HCT116 (cell line): ENCODE results near the gene MAGEF1. TPM values are rescaled to one million over a fixed set of nuclear protein-coding genes. Genes with fewer than 3 reads are reported as not detected.

Experiments
- ATAC-seq: fragments of 200-7000 bp; cut with Tn5 transposase; 2 replicates; pipeline ENCODE4 v1.9.1; 2020; ENCODE audit warnings: mild to moderate bottlenecking, moderate library complexity
- BruUV-seq: library from RNA; stranded (reverse); fragments of 400-500 nt; replicated peaks from 2 replicates; lab custom pipeline; 2021; lab: Mats Ljungman, UMichigan
- CTCF ChIA-PET: fragments of 300-600 bp; sonication (Branson Sonifier 250); formaldehyde crosslinking; loops from one replicate; lab custom pipeline; 2021; ENCODE audit warnings: antibody characterized with exemption; lab: Charles Lee
- POLR2A ChIA-PET: fragments of 300-600, 350-600 bp; sonication (Branson Sonifier 250); formaldehyde crosslinking; loops from one replicate; lab custom pipeline; 2021; ENCODE audit warnings: antibody characterized with exemption; lab: Charles Lee
- RAD21 ChIA-PET, 2 experiments: fragments of 300-600 bp; sonication (Branson Sonifier 250); formaldehyde crosslinking; loops; one replicate each; lab custom pipeline; 2023; ENCODE audit warnings: low total read pairs in 2 of 2; ENCODE audit not compliant: uncharacterized antibody in 2 of 2, unreplicated experiment in 2 of 2, low non-redundant PET in 1 of 2; lab: Charles Lee
- DNase-seq: peaks from one replicate; pipeline ENCODE4 v3.0.0-alpha.2; 2010; ENCODE audit warnings: low read depth, low spot score
- H2AFZ ChIP-seq: fragments of 200-600 bp; shearing (Covaris generic), sonication (generic); 2 replicates; pipeline ENCODE4 v1.6.1; 2017; ENCODE audit warnings: low read depth, mixed run types, mixed read lengths, antibody characterized with exemption, low read length; ENCODE audit not compliant: poor library complexity, severe bottlenecking
- H3K27ac ChIP-seq: 2 replicates; pipeline ENCODE4 v1.5.1; 2012; ENCODE audit warnings: low read depth, low read length
- H3K27me3 ChIP-seq: fragments of 200-600 bp; sonication (generic); 2 replicates; pipeline ENCODE4 v1.6.1; 2016; ENCODE audit warnings: mixed run types, low read length, mixed read lengths; ENCODE audit not compliant: insufficient read depth
- H3K36me3 ChIP-seq, 2 experiments: fragments of 200-500 bp in 1 of 2; fragments of 200-600 bp in 1 of 2; sonication (Bioruptor generic) in 1 of 2; sonication (generic) in 1 of 2; 2 replicates each; pipeline versions ENCODE4 v1.5.1 to v1.6.1; 2014 to 2016; ENCODE audit warnings: low read length in 2 of 2, inconsistent platforms in 1 of 2, mixed read lengths in 1 of 2, mixed run types in 1 of 2; ENCODE audit not compliant: insufficient read depth in 2 of 2, control insufficient read depth in 1 of 2
- H3K4me1 ChIP-seq, 2 experiments: fragments of 200-600 bp in 1 of 2; sonication (generic) in 1 of 2; 2 replicates each; pipeline versions ENCODE4 v1.5.1 to v1.6.1; 2012 to 2017; ENCODE audit warnings: low read length in 2 of 2, inconsistent platforms in 1 of 2, mild to moderate bottlenecking in 1 of 2, mixed read lengths in 1 of 2, mixed run types in 1 of 2, moderate library complexity in 1 of 2; ENCODE audit not compliant: insufficient read depth in 2 of 2, control insufficient read depth in 1 of 2
- H3K4me2 ChIP-seq: fragments of 200-600 bp; sonication (generic); 2 replicates; pipeline ENCODE4 v1.6.1; 2017; ENCODE audit warnings: mixed run types, low read length, mixed read lengths
- H3K4me3 ChIP-seq, 2 experiments: fragments of 200-600 bp in 1 of 2; sonication (generic) in 1 of 2; replicated peaks in 1 of 2; 2 replicates each; pipeline ENCODE4 v1.5.1; 2011 to 2016; ENCODE audit warnings: low read length in 2 of 2, control low read depth in 1 of 2, low read depth in 1 of 2, mild to moderate bottlenecking in 1 of 2, mixed read lengths in 1 of 2, mixed run types in 1 of 2
- H3K79me2 ChIP-seq: fragments of 200-600 bp; sonication (generic); 2 replicates; pipeline ENCODE4 v1.6.1; 2017; ENCODE audit warnings: mild to moderate bottlenecking, mixed run types, low read length, moderate library complexity, mixed read lengths; ENCODE audit not compliant: insufficient read depth
- H3K9ac ChIP-seq: fragments of 200-600 bp; sonication (generic); 2 replicates; pipeline ENCODE4 v1.6.1; 2016; ENCODE audit warnings: low read length, mixed read lengths
- H3K9me2 ChIP-seq: fragments of 200-600 bp; sonication (generic), shearing (Covaris generic); 2 replicates; pipeline ENCODE4 v1.6.1; 2017; ENCODE audit warnings: mixed run types, mild to moderate bottlenecking, moderate library complexity; ENCODE audit not compliant: insufficient read depth
- H3K9me3 ChIP-seq, 2 experiments: fragments of 200-500 bp in 1 of 2; fragments of 200-600 bp in 1 of 2; sonication (Bioruptor generic) in 1 of 2; sonication (generic) in 1 of 2; 2 replicates each; pipeline ENCODE4 v1.6.1; 2014 to 2017; ENCODE audit warnings: low read length in 2 of 2, mixed read lengths in 2 of 2, inconsistent platforms in 1 of 2, low read depth in 1 of 2, mild to moderate bottlenecking in 1 of 2, mixed run types in 1 of 2, moderate library complexity in 1 of 2; ENCODE audit not compliant: control insufficient read depth in 1 of 2, insufficient read depth in 1 of 2
- H4K20me1 ChIP-seq: fragments of 200-600 bp; sonication (generic), shearing (Covaris generic); 2 replicates; pipeline ENCODE4 v1.6.1; 2017; ENCODE audit warnings: mixed run types, mild to moderate bottlenecking, moderate library complexity; ENCODE audit not compliant: insufficient read depth
- CBX3 ChIP-seq: IDR thresholded peaks from 2 replicates; pipeline ENCODE4 v1.6.1; 2012; ENCODE audit warnings: low read depth
- EGR1 ChIP-seq: IDR thresholded peaks from 2 replicates; pipeline ENCODE4 v1.6.1; 2012; ENCODE audit warnings: low read depth
- EZH2 ChIP-seq: fragments of 200-600 bp; sonication (generic); IDR thresholded peaks from 2 replicates; pipeline ENCODE4 v1.6.1; 2017; ENCODE audit warnings: antibody characterized with exemption, mixed run types
- JUND ChIP-seq: IDR thresholded peaks from 2 replicates; pipeline ENCODE4 v1.6.1; 2012
- POLR2A ChIP-seq: IDR thresholded peaks from 2 replicates; pipeline ENCODE4 v1.7.0; 2011; ENCODE audit warnings: borderline replicate concordance; ENCODE audit not compliant: insufficient read depth, insufficient read length; ENCODE audit errors: extremely low read depth
- POLR2AphosphoS5 ChIP-seq: IDR thresholded peaks from 2 replicates; pipeline ENCODE4 v1.6.1; 2011; ENCODE audit warnings: mild to moderate bottlenecking, low read depth, low read length, moderate library complexity
- RAD21 ChIP-seq: IDR thresholded peaks from 2 replicates; pipeline ENCODE4 v1.6.1; 2012; ENCODE audit warnings: low read depth, mild to moderate bottlenecking
- SIN3A ChIP-seq: IDR thresholded peaks from 2 replicates; pipeline ENCODE4 v1.6.1; 2012; ENCODE audit warnings: low read depth
- SP1 ChIP-seq: IDR thresholded peaks from 2 replicates; pipeline ENCODE4 v1.6.1; 2012; ENCODE audit warnings: low read depth
- TCF7L2 ChIP-seq: IDR thresholded peaks from 2 replicates; pipeline ENCODE4 v1.7.0; 2011; ENCODE audit warnings: borderline replicate concordance, inconsistent platforms; ENCODE audit not compliant: insufficient read depth, insufficient read length; ENCODE audit errors: extremely low read depth
- YY1 ChIP-seq: IDR thresholded peaks from 2 replicates; pipeline ENCODE4 v1.6.1; 2011; ENCODE audit warnings: low read length, low read depth, moderate library complexity, mild to moderate bottlenecking; ENCODE audit not compliant: insufficient replicate concordance; ENCODE audit errors: extremely low read depth
- ZNF274 ChIP-seq: fragments of 200-500 bp; sonication (Bioruptor generic); IDR thresholded peaks from 2 replicates; pipeline ENCODE4 v1.6.1; 2014; ENCODE audit warnings: mild to moderate bottlenecking, low read depth, low read length, inconsistent platforms
- intact Hi-C: fragments of 100-400 bp; cut with micrococcal nuclease; formaldehyde crosslinking; loops from 2 replicates; pipeline ENCODE4 v1.10.0; 2022
- total RNA-seq: library from RNA; stranded (reverse); gene quantifications from one replicate; pipeline ENCODE4 v1.2.1, GENCODE V29; 2021; ENCODE audit not compliant: unreplicated experiment
- TF ChIP-seq, protein P1 (sequence below): IDR thresholded peaks from 2 replicates; pipeline ENCODE4 v1.6.1; 2011; ENCODE audit warnings: mild to moderate bottlenecking, low read length, moderate library complexity; ENCODE audit not compliant: insufficient replicate concordance; ENCODE audit errors: extremely low read depth
- TF ChIP-seq, protein P2 (sequence below): IDR thresholded peaks from 2 replicates; pipeline ENCODE4 v1.6.1; 2012
- TF ChIP-seq, protein P3 (sequence below): IDR thresholded peaks from 2 replicates; pipeline ENCODE4 v1.6.1; 2012

The MAGEF1 gene
- total RNA-seq, 1 experiment from 2014 or later: 44.1 TPM

DNA sequence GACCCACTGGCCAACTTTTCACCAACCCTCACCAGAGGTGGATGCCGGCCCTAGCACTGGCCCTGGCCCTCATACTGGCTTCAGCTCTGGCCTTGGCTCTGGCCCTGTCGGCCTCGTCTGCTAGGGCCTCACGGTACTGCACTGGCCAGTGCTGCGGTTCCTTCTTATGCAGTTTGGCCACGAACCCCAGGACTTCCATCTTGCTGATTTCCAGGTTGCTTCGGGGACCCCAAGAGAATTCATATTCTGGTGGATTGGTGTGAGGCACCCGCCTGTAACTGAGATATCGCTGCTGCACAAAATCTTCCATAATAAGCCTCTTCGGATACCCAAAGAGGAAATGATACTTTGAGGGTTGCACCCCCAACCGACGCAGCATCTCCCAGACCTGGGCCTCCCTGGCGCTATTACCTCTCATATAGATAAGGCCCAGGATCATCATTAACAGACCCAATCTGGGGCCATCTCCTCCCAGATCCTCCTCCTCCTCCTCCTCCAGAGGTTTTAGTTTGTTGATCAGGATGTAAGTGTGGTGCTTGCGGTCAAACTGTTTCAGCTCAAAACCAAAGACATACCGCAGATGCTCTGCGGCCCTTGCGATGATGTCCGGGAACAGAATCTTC, 883 bp downstream of the MAGEF1 start:
- peaks cover 26% of the 10 kb centered on the region for H3K79me2 ChIP-seq
- RAD21 ChIA-PET: no interaction called here
- no peak for DNase-seq

More for the DNA sequence above, 883 bp downstream of the MAGEF1 start:
- POLR2A ChIA-PET: interaction anchor here (1.1 kb wide), 1 partner anchor 26 kb away, joined by 3 read pairs; no protein-coding TSS in a partner anchor
- H3K27ac ChIP-seq: peak overlapping the region; percentile 96
- peak; percentile 4 for ATAC-seq
- H3K4me2 ChIP-seq: peak overlapping the region; percentile 81
- peak overlapping the region; percentile 88 to 94 for H3K4me3 ChIP-seq
- H2AFZ ChIP-seq: no peak overlapping the region
- no peaks in the 10 kb centered on the region for H4K20me1 ChIP-seq
- H3K9me2 ChIP-seq: 0 out of 2 replicates have a peak, but pooled peaks cover 2% of the 10 kb centered on the region
- H3K9me3 ChIP-seq: no peaks in the 10 kb centered on the region
- 0 out of 4 replicates have a peak, but pooled peaks cover 0 to 3% of the 10 kb centered on the region in 2 experiments for H3K36me3 ChIP-seq
- TF ChIP-seq TCF7L2: no peak
- TF ChIP-seq EGR1: no peak
- no peak for TF ChIP-seq ZNF274
- no peak for TF ChIP-seq EZH2
- no peak for TF ChIP-seq YY1
- TF ChIP-seq POLR2A: no peak
- TF ChIP-seq, protein P1, sequence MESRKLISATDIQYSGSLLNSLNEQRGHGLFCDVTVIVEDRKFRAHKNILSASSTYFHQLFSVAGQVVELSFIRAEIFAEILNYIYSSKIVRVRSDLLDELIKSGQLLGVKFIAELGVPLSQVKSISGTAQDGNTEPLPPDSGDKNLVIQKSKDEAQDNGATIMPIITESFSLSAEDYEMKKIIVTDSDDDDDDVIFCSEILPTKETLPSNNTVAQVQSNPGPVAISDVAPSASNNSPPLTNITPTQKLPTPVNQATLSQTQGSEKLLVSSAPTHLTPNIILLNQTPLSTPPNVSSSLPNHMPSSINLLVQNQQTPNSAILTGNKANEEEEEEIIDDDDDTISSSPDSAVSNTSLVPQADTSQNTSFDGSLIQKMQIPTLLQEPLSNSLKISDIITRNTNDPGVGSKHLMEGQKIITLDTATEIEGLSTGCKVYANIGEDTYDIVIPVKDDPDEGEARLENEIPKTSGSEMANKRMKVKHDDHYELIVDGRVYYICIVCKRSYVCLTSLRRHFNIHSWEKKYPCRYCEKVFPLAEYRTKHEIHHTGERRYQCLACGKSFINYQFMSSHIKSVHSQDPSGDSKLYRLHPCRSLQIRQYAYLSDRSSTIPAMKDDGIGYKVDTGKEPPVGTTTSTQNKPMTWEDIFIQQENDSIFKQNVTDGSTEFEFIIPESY: no peak
- no peak for TF ChIP-seq SIN3A
- no peak for TF ChIP-seq SP1
- no peak for TF ChIP-seq POLR2AphosphoS5
- TF ChIP-seq, protein P2, sequence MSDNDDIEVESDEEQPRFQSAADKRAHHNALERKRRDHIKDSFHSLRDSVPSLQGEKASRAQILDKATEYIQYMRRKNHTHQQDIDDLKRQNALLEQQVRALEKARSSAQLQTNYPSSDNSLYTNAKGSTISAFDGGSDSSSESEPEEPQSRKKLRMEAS: no peak
- TF ChIP-seq, protein P3, sequence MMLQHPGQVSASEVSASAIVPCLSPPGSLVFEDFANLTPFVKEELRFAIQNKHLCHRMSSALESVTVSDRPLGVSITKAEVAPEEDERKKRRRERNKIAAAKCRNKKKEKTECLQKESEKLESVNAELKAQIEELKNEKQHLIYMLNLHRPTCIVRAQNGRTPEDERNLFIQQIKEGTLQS: no peak
- TF ChIP-seq JUND: no peak
- no peak for TF ChIP-seq RAD21
- TF ChIP-seq CBX3: no peak
- TF ChIP-seq, all 23 proteins: peak for 0
- H3K9ac ChIP-seq: peak overlapping the region; percentile 94
- H3K27me3 ChIP-seq: no peaks in the 10 kb centered on the region
- CTCF ChIA-PET: no interaction called here
- intact Hi-C loops: no loop called here
- BruUV-seq: TSS peak; percentile 68
- peaks cover 6 to 17% of the 10 kb centered on the region in 2 experiments; a peak in 3 of 4 replicates for H3K4me1 ChIP-seq
